ENCODE data around the gene SLC22A3.

SLC22A3 gene

DNA sequence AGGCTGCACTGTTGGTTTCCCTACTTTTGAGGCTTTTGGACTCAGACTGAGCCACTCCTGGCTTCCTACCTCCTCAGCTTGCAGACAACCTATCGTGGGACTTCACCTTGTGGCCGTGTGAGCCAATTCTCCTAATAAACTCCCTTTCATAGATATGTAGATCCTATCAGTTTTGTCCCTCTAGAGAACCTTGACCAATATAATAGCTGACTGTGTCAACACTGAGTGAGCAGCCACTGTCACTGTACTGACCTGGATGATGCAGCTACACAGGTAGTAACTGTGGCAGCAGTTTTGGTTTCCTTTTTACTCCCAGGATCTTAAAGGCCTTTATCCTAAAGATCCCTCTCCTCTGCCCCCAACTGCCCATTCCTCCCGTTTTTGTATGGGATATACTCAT, 70.2 kb downstream of the SLC22A3 start:
- no peak for DNase-seq (ENCODE audit: low spot score)

DNA sequence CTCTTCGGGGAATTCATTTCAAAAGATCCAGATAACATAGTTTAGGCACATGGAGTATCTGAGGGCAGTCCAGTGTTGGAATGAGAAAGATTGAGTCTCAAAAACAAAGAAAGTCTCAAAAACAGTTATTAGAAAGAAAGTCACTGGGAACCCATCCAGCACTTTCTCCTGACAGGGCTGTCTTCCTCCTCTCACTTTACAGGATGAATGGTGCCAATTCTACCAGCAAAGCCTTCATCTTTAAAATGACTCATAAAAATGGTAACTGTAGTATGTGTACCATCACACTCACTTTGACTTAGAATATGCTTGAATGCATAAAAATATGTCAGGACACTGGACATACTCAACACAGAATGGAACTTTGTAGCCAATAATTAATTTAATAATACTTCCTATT, 71.3 kb downstream of the SLC22A3 start:
- no peak for DNase-seq (ENCODE audit: low spot score)

DNA sequence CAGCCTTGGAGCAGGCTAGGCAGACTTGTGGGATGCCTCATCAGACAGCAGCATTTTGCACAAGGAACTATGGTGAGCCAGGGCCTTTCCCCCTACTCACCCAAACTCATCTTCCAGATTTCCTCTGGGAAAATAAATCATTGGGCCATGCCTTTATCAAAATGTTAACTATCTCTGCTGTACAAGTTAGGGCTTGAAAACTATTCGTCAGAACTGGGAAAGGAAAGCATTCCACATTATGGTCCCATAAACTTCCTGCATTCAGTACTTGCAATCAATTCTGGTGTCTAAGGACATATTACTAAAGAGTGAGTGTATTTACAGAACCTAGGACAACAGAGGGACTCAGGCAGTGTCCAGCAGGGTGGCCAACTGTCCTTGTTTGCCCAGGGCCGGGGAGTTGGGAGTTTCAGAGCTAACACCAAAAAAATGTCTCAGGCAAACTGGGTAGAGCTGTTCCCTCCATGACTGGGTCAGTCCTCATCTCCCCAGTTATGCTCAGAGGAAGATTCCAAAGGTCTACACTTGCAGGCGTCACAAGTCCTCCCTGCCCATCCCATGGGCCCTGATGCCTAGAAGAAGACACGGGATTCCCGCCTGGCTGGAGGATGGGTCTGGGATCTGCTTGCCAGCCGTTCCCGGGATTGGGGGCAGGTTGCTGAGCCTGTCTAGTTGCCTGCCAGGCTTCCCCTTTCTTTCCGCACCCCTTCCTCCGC, 72.2 kb downstream of the SLC22A3 start:
- no peak for DNase-seq (ENCODE audit: low spot score)

DNA sequence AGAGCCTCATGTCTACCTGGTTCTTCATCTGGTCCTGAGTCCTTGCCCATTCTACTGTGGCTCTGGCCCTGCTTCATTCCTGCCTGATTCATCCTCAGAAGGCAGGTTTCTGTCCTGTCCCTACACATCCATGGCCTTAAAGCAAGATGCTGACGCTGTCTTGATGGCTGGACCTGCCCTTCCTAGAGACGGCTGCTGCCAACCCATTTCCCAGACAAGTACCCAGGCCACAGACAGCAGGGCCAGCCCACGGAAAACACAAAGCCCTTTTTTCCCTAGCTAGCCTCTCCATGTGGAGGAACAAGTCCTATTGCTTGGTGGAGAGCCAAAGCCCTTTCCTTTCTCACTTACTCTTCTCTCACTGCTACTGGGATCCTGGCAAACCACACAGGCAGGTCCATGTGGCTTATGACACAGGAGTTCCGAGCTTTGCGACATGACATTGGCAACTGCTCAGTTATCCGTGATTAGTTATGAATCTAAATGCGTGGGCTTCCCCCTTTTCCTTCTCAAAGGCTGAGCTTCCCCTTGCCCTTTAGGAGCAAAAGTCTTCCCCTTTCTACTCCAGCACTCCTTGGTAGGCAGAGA, 72.9 kb downstream of the SLC22A3 start:
- no peak for DNase-seq (ENCODE audit: low spot score)

DNA sequence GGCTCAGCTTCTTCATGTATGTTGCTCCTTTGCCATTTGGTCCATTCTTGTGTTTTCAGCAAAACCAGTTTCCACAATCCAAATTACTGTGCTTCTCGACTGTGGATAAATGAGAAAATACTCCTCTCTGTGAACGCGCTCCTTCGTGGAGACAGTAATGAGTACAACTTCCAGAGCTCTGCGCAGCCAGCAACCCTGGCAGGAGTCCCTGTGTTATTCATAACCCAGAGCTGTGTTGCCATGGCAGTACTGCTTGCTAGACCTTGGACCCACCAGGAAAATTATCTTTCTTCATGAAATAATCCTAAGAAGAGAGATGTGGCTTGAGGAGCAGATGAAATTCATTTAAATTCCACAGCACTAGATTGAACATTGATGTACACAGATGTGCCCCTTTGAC, 73.7 kb downstream of the SLC22A3 start:
- no peak for DNase-seq (ENCODE audit: low spot score)

DNA sequence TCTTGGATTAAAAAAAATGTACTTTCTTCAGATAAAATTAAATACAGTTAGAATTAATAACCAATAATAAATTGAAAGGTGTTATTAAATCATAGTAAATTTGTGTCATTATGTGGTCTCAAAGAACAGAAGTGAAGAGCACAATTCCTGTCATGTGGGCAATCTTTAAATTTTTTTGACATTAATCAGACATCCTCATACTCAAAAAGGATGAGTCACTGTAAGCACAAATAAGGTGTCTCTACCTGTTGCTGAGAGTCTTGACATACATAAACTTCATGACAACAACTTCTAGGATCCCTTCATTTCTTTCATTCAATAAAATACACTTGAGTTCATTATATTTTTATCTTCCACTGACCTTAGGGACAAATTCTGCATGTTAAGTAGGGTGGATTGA, 76.1 kb downstream of the SLC22A3 start:
- no peak for DNase-seq (ENCODE audit: low spot score)

DNA sequence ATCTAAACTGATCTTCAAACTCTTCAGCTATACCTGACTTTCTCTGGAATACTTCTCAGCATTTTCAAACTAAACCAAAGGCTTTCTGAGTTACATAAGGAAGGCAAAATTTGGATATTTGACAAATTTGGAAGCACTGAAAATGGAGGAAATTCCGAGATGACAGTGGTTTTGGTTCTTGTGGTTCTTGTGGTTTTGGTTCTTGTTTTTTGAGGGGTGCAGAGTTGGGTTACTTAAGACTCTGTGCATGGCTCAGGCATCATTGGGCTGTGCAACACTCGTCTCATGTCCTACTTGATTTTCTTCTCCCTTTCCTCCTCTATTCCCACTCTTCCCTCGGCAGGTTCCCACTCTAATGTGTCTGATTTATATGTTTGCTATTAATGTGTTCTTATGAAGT, 78.0 kb downstream of the SLC22A3 start:
- DNase-seq (ENCODE audit: low spot score), result no peak

DNA sequence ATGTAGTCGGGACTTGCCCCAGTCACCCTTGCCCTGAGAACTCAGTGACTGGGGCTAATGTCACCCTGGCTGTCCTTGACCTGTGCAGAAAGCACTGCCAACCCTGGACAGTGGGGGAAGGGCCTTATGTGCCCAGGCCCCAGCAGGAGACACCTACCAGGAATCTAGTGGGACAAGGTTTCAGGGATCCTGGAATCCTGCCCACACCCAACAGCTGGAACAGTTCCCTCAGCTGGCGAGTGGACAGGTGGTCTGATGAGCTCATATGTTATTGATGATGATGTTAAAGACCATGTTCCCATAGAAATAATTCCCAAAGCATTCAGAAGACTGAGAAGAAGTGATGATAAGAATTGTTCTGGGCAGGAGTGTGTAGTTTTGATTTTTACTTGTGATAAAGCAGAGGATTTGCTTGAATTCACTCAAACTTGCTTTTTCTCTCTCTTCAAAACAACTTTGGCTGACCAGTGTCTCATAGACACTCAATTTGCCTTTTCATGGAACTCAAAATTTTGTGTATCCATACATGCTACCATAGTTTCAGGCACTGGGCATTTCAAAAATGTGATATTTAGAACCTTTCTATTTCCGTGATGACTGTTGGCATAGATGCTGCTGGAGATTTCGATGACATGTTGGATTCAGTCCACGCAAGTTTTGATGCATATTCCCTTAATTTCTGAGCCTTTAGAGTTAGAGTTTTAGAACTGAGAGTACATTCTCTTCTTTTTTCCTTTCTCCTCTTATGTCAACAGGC, 79.3 kb downstream of the SLC22A3 start:
- no peak for DNase-seq (ENCODE audit: low spot score)

DNA sequence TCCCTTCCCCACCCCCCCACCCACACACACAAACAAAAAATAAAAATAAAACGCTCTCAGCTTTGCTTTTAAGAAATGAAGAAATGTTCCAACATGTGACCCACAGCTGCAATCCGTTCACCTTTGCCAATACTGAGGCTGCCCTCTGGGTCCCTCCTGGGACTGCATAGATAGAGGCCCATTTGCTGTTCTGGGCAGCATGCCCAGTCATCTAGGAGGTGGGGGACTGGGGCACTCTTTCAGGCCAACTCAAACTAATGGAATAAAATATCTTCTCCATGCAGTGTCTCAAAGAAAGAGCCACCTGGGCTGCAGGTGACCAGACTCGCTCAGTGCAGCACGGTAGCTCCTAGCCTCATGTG, 79.9 kb downstream of the SLC22A3 start:
- DNase-seq (ENCODE audit: low spot score), result no peak

DNA sequence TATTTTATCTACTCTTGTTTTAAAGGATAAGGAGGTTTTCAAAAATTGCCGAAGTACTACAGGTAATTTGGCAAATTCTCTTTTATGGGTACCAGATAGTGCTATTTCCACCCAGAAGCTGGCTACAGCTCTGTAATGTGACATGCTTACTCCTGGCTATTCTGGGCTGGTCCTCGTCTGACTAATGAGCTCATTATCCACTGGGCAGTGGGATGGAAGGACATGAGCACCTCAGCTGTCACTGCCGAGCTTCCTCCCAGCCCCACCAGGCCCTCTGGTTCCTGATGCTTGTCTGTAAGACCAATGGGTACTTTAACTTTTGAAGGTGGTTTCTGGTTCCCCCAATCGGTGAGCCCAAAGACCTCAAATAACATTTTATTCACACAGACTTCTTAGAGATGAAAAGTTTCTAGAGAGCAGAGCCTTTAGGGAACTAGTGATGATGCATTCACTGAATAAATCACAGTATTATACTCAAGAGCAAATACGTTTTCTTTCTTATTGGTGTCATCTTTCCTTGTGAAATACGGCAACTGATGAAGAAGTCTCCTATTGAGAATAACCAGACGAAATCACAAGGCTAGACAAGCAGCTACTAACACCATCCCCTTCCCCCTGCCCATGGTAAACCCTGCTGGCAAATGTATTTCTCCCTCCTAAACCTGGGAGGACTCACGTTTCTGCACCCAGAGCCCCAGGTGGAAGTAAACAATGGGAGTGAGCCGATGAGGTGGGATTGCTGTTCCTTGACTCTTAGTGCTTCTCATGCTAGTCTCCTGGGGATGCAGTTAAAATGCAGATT, 80.8 kb downstream of the SLC22A3 start:
- DNase-seq (ENCODE audit: low spot score), result no peak

DNA sequence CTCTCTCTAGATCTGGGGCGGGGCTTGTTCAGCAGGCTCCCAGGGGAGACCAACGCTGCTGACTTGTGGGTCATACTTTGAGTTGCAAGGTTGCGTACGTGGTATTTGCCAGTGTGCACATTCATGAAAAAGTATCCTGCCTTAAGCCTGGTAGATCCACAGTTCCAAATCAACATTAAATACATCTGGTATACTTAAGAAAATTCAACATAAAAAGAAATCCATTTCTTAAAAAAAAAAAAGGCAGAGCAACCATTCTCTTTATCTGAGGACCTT, 81.4 kb downstream of the SLC22A3 start:
- DNase-seq (ENCODE audit: low spot score), result no peak

DNA sequence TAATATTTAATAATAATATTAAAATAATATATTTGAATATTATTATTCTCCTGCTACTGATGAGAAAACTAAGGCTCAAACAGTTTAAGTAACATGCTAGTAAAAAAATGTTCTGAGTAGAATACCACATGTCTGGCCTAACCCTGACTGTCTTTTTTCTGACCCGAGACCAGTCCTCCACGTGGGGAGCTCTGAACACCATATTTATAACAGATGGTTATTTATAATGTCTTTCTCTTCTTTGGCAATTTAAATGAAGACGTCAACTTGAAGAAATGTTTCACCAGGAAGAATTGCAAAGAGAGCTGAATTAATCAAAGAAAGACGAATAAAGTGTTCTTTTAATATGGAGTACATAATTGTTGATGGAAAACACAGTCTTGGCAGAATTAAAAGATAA, 82.0 kb downstream of the SLC22A3 start:
- no peak for DNase-seq (ENCODE audit: low spot score)

DNA sequence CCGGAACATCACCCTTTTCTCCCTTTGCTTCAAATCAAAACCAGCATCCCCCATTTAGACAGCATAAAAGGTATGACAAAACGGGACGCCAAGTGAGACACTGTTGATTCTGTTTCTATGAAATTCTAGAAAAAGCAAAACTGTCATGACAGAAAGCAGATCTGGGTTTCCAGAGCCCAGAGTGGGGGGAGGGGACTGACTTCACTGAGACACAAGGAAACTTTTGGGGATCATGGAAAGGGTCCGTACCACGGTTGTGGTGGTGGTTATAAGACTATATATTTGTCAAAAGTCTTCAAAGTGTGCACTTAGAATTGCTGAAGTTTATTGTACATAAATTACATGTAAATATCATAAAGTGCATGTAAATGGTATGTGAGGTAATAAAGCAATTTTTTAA, 82.6 kb downstream of the SLC22A3 start:
- DNase-seq (ENCODE audit: low spot score), result no peak

DNA sequence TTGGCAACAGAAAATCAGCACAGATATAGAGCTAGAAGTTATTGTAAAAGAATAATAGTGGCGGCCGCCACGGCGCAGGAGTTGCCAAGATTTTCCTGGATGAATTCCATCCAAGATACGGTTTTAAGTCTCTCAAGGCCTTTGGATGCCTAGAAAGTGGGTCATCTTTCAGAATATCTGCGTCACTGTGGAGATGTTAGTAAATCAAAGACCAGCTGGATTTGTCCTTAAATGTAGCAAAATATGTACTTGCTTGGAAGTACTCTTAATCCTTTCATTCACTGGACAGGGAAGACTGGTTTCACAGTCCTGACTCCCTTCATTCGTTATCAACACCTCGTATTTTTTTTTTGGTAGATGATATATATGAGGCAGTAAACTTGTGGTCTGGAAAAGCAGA, 83.0 kb downstream of the SLC22A3 start:
- no peak for DNase-seq (ENCODE audit: low spot score)

DNA sequence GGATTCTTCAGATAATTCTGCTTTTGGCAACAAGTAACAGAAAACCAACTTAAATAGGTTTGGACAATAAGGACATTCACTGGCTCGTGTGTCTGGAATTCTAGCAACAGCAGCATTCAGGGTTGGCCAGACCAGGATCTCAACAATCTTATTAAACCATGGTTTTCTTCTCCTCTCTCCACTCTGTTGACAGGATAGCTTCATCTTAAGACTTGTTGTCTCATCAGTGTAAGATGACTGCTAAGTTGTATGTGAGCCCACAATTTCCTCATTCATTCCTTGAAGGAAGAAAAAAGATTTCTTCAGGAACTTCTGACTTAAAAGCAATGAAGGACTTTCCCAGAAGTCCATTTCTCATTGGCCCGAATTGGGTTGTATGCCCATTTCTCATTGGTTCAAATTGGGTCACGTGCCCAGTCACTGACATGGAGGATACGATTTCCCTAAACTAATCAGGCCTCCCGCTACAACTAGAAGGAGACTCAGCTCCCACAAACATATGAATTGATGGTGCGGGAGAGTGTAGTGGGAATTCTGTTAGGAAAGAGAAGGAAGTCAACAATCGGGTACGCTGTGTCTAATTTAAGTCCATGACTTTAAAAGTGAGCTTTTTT, 83.7 kb downstream of the SLC22A3 start:
- no peak for DNase-seq (ENCODE audit: low spot score)

DNA sequence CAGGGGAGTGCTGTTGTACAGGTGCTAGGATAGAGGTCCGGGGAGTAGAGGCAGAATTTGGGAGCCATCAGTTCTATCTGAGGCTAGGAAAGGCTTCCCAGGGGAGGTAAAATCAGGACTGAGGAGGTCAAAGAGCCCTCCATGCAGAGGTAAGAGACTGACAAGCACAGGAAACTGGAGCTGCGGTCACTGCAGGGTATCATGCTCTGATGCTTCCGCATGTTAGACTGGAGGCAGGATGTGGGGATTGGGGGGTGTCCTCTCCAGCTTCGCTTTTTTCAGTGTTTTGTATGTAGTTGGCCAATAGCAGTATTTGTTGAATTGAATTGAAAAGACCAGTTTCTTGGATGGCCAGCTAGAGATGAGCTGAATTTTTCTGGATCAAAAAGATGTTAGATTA, 87.8 kb downstream of the SLC22A3 start:
- no peak for DNase-seq (ENCODE audit: low spot score)

DNA sequence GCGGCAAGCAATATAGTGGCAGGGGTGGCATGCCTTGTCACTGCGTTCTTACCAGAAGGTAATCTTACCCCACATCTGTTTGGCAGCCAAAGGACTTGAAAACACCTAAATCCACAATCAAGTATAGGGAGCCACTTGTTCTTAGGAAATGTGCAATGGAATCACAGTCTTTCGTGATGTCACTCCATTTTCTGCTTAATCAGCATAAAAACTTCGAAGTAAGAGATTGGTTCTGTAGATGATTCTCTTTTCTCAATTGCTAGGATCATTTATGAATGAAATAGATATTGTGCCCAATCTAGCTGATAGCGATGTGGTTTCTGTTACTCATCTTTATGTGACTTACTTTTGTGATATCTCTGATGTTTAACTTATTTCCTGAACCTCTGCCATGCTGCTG, 89.0 kb downstream of the SLC22A3 start:
- DNase-seq (ENCODE audit: low spot score), result no peak

DNA sequence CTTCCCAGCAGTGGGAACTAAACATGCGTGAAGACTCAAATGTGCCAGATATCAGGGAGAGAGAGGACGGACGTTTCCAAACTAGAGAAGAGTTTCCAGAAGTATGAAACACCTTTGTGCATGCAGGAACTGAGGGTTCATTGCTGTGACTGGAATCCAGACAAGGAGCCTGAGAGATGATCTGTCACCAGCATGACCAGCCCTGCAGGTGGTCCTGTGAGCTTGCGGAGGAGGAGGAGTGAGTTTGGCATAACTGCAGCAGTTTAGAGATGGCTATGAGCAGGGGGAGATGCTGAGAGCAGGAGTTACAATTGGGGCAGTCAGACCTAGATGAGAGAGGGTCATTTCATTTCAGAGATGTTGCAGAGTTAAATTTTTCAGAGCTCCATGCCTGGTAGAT, 89.6 kb downstream of the SLC22A3 start:
- no peak for DNase-seq (ENCODE audit: low spot score)

DNA sequence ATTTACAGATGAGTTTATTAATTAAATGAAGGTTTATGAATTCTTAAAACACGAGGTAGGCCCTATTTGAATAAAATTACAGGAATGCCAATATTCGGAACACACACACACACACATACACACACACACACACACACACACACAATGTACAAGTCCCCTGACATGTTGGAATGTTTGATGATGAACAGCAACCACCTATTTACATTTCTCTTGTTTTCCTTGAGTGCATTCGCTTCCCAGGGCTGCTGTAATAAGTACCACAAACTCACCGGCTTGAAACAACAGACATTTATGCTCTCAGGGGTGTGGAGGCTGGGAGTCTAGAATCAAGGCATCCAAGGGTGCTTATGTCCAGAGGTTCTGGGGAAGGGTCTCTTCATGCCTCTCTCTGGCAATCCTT, 90.3 kb downstream of the SLC22A3 start:
- no peak for DNase-seq (ENCODE audit: low spot score)

DNA sequence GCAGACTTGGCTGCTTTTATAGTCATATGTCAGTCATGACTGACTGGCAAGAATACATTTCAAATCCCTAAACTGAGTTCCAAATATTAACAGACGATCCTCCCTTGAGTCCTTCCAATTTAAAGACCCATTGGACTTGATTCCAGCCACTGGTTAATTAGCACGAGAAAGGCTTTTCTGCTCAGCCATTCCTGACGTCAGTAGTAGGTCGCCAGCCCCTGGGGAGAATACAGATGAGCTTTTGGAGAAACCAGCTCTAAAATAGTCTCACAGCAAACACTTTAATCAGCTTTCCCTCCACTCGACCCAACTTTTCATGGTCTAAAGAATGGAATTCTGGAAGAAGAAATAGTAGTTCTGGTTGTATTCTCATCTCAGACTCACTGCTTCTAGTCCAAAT, 91.6 kb downstream of the SLC22A3 start:
- DNase-seq (ENCODE audit: low spot score), result no peak

DNA sequence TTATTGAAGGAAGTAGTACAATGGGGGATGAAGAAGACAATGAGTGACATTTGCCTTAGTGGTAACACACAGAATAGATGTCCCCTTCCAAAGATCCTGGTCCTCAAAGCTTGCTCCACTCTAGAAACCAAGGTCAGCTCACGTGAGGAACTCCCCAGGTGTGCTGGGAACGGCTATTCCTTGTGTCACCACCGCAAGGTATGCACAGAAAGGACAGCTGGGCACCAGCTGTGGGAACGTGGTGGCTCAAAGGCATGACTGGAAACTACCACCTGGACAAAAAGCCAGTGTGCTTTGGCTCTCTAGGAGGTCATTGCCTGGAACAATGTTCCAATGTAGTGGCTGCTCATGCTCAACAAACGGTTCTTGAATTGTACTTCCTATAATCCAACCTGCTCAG, 94.0 kb downstream of the SLC22A3 start:
- DNase-seq (ENCODE audit: low spot score), result no peak

DNA sequence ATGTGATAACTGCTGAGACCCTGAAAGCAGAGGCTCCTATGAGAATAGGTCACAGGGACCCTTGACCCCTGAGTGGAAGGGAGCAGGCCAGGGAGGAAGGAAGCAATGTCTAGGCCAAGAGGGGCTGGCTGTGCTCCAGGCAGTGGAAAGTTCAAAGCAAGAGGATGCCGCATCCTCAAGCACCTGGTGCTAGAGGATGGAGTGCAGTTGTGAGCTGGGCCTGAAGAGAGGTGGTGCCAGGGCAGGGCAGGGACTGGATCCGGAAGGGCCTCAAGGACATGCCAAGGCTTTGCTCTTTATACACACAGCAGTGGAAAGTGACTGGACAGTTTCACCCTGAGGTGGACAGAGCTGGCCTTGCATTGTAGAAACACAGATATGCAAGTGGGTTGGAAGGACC, 97.0 kb downstream of the SLC22A3 start:
- DNase-seq (ENCODE audit: low spot score), result no peak

DNA sequence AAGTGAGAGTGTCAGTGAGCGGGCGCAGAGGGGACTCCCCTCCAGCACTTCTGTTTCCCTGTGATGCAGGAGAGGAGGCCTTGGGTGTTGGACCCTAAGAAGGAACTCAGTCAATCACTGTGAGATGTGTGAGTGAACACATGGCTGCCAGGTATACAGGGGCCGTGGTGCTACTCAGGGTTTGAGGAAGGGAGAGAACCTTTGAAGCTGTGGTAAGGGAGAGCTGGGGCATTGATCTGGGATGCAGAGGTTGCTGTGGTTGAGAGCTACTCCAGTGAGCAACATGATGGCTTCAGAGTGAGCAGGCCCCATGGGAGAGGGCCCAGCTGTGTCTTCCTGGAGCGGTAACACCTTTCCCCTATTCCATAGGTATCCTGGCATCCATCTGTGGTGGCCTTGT, 99.2 kb downstream of the SLC22A3 start:
- DNase-seq (ENCODE audit: low spot score), result no peak
